GM10266 (cell line): ENCODE results near the gene ZNF185.

Experiments used
- DNase-seq: peaks from one replicate; pipeline ENCODE4 v3.0.0; 2012; ENCODE audit errors: extremely low spot score
- TF ChIP-seq, protein P1 (sequence below): IDR thresholded peaks from 2 replicates; pipeline ENCODE4 v1.5.1; 2012; ENCODE audit warnings: mild to moderate bottlenecking, low read depth; ENCODE audit not compliant: control insufficient read depth, insufficient read depth; ENCODE audit errors: missing control alignments

Gene ZNF185

DNA sequence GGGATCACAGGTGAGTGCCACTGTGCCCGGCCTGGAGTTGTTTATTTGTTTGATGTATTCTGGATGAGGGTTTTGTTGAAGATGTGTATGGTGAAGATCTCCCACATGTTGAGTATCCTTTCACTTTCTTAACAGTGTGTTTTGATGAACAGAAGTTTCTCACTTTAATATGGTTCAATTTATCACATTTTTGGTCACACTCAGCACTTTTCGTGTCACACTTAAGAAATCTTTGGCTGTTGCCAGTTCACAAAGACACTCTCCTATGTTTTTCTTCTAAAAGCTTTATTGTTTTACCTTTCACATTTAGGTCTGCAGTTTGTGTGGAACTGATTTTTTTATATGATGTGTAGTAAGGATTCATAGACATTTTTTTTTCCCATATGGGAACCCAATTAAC is 16.6 kb upstream of the ZNF185 start:
- DNase-seq = no peak
- TF ChIP-seq, protein P1, sequence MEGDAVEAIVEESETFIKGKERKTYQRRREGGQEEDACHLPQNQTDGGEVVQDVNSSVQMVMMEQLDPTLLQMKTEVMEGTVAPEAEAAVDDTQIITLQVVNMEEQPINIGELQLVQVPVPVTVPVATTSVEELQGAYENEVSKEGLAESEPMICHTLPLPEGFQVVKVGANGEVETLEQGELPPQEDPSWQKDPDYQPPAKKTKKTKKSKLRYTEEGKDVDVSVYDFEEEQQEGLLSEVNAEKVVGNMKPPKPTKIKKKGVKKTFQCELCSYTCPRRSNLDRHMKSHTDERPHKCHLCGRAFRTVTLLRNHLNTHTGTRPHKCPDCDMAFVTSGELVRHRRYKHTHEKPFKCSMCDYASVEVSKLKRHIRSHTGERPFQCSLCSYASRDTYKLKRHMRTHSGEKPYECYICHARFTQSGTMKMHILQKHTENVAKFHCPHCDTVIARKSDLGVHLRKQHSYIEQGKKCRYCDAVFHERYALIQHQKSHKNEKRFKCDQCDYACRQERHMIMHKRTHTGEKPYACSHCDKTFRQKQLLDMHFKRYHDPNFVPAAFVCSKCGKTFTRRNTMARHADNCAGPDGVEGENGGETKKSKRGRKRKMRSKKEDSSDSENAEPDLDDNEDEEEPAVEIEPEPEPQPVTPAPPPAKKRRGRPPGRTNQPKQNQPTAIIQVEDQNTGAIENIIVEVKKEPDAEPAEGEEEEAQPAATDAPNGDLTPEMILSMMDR = no peak

DNA sequence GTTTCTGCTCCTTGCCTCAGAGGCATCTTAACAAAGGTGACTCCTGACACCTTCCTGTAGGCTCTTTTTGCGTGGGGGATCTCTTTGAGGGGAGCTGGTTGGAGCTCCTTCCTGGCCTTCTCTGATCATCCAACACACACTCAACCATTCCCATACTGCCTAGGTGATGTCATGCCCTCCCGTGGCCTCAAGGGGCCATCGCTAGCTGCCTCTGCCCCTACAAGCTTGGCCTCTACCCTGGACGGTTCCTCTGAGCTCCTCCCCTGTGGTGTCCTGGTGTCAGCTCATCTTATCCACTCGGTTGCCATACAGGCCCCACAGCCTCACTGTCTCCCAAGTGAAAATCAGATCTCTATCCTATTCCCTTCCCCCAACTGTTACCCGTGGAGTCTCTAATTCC is 13.7 kb upstream of the ZNF185 start:
- no peak for DNase-seq
- TF ChIP-seq, protein P1 = no peak

DNA sequence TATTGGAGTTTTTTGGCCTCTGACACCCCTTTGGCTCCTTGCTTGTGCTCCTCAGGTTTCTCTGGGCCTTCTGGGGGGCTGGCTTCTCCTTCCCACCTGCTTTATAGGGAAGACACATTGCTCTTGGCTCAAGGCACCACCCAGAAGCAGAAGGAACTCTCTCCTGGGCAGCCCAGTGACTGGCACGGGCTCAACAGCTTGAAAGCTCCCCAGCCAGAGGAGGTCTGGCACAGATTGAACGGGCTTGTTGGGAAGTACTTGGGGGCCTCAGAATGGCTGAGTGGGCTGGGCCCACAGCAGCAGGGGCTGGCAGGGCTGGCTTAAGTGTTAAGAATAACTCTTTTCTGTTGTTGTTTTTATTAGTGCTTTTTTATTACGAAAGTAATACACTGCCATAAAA is 11.2 kb upstream of the ZNF185 start:
- TF ChIP-seq, protein P1 = no peak
- DNase-seq = no peak

DNA sequence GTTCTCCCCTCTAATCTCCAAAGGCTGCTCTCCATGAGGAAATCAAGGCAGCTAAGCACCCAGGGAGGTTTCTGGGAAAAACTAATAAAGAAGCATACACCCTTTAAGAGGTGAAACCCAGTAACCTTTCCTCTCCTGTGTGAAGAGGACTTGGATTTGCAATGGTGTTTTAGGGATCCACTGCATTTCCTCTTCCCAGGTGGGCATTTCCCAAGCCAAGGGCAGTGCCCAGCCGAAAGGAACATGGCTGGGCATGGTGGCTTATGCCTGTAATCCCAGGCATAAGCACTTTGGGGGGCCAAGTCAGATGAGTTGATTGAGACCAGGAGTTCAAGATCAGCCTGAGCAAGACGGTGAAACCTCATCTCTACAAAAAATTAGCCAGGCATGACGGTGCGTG is 5.4 kb upstream of the ZNF185 start:
- TF ChIP-seq, protein P1 = no peak

DNA sequence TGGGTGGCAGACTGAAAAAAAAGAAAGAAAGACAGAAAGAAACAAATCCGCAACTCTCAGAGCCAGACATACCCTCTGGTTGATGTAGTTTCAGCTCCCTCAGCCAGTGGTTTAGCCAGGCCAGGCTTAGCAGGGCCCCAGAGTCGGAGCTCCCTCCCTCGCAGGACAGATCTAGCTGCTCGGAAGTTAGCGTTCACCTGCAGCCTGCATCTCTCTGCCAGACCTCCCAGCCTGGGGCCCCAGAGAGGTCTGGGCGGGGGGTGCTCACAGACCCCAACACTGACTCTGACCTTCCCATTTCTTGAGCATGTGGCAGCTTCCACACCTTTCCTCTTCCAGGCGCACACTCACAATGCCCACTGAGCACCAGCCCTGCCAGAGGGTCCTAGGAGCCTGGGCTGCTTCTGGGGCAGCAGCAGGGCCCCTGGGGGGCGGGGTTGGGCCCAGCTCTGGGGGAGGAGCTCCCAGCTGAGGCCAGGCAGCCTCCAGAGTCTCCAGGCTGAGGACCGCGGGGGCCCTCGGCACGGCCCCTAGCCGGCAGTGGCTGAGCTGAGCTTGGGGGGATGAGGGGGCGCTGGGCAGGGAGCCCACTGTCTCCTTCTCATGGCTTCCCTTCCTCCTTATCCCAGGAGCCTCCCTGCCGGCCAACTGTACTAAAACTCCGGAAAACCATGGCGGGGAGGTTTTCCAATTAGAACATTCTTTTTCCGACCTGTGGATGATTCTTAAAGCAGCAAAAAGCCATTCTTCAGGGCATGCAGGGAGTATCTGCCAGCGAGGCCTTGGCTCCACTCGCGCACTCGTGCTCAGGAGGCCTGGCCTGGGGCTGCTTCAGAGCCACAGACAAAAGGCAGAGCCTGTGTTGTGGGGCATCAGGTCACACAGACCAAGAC is 4.6 kb upstream of the ZNF185 start:
- no peak for DNase-seq

More for the DNA sequence above, 5.4 kb upstream of the ZNF185 start:
- no peak for DNase-seq

DNA sequence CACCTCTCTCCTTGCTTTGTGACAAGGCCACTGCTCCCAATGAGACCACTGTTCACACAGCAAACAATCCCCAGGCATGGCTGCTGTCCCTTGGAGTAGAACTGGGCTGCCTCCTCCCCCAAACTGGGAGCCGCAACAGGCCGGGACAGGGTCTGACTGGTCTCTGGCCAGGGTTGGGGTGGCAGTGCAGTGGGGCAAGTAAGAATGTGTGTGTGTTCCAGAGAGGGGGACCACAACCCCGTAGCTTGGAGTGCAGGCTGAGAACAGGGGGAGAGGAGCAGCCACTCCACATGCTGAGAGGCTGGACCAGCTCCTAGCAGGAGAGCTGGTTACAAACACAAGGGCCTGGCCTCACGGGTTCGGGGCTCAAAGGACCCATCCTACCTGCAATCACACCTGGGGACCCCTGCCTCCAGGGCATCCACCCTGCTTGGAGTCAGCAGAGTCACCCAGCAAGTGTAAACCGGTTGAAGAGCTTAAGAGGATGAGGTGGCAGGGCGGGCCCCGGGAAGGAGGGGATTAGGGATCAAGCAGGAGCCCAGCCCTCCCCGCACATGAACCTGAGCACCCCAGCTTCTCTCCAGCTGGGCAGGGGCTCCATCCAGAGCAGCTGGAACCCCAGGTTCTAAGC is 3.8 kb upstream of the ZNF185 start:
- no peak for DNase-seq
- TF ChIP-seq, protein P1 = no peak

More for the DNA sequence above, 4.6 kb upstream of the ZNF185 start:
- TF ChIP-seq, protein P1 = no peak

DNA sequence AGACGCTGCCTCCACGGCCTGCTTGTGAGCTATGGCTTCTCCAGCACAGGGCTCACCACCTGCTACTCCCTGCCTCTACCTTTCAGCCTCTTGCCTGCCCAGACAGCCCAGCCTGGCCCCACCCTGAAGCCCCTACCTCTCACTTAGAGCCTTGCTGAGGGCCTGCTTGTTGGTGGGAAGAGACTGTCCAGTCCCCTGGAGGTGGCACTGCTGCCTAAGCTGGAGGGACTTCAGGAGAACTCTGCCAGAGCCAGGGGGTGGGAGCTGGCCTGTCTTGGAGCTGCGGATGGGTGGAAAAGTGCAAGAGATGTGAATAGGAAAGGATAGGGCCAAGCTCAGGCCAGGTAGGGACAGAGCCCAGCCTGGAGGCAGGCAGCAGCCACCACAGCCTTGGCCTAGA is 2.7 kb upstream of the ZNF185 start:
- no peak for DNase-seq
- TF ChIP-seq, protein P1 = no peak
